GM18909 (cell line): Measurements from ENCODE around the gene MYO9A.
A peak's percentile ranks its signal among the peaks of the same experiment; 100 is the strongest.

Source experiments
- ATAC-seq: cut with Tn5 transposase; IDR thresholded peaks from one replicate; pipeline ENCODE4 v1.9.1; 2021; ENCODE audit warnings: mild to moderate bottlenecking; ENCODE audit not compliant: unreplicated experiment, poor library complexity

Gene MYO9A

DNA sequence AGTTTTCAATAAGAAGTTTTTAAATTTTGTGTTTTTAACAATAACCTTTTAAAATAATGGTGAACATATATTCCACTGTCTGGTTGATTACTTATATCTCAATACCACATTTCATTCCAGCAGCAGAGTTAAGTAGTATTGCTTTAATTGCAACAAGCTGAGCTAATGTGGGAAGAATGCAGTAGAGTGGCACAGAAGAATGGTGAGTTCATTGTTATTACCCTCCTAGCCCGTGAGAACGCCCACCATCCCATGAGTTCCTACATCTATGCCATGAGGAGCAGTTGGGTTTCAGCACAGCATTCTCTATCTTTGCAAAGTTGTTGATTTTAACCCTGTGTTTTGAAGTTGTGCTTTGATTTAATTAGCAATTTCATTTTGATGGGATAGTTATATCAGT is 325.4 kb downstream of the MYO9A start:
- ATAC-seq = no peak

GRCh38 chr15:71791975-71792374 is 326.0 kb downstream of the MYO9A start:
- no peak for ATAC-seq

GRCh38 chr15:71790081-71790480 is 327.9 kb downstream of the MYO9A start:
- ATAC-seq = no peak

- no peak for ATAC-seq
Observed at GRCh38 chr15:71789616-71790015, 328.3 kb downstream of the MYO9A start.

- no peak for ATAC-seq
Observed at GRCh38 chr15:71788646-71789579, 329.0 kb downstream of the MYO9A start.

DNA sequence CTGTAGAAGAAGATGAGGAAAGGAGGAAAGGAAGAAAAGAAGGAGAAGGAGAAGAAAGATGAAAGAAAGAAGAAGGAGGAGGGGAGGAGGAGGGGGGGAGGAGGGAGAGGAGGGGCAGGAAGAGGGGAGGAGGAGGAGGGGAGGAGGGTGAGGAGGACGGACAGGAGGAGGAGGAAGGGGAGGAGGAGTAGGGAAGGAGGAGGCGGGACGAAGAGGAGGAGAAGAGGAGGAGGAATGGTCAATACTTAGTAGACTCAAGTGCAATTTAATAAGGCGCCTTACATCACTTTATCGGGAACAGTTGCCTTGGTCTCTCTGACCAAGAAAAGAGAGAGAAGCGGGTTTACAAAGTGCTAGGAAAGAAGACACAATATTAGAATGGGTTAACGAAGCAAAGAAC is 331.3 kb downstream of the MYO9A start:
- no peak for ATAC-seq

- ATAC-seq = no peak
Observed at GRCh38 chr15:71785996-71786395, 332.0 kb downstream of the MYO9A start.

GRCh38 chr15:71784719-71785118 is 333.2 kb downstream of the MYO9A start:
- ATAC-seq = no peak

- ATAC-seq = no peak
Observed at GRCh38 chr15:71782422-71783165, 335.4 kb downstream of the MYO9A start.

DNA sequence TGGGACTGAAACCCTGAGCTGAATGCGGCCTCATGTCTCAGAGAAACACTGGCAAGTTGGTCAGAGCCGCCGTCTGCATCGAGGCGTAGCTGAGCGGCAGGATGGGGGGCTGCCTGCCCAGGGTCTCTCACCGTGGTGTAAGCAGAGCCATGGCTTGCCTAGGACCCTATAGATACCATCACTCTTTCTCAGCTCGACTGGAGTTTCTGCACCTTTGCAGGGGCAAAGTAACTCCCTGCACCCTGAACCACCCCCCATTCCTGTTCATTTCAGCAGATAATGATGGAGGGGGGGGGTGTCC is 336.0 kb downstream of the MYO9A start:
- no peak for ATAC-seq

DNA sequence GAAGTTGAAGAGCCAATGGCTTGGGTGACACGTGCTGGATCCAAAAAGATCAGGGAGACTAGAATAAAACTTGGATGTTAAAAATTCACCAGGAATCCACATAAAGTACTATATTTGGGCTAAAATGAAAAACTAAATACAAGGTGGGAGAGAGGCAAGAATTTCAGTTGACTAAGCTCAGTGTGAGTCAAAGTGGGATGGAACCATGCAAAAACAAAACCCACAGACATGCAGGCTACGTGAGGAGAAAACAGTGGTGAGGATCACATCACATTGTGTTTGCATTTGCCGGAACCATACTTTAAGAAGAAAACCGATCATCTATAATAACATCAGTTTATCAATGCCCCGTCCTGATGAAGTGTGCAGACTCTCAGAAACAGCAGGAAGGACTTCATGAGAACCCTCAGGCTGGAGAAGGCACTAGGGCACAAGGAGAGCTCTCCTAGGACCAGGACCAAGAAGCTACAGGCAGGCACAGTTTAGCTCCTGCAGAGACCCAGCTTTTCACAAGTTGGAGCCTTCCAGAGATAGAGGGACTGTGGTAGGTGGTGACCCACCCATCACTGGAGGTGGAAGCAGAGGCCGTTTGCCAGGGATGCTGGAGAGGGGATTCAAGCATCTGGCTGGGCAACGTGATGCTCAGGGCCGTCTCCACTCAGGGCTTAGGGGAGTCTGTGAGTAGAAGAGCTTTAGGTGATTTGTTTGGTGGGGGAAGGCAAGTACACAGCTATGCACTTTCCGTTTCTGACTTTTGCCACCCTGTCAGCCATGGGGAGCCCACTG is 336.6 kb downstream of the MYO9A start:
- ATAC-seq = no peak

- ATAC-seq = peak; percentile 64
Observed at GRCh38 chr15:71780115-71780976, 337.6 kb downstream of the MYO9A start.

DNA sequence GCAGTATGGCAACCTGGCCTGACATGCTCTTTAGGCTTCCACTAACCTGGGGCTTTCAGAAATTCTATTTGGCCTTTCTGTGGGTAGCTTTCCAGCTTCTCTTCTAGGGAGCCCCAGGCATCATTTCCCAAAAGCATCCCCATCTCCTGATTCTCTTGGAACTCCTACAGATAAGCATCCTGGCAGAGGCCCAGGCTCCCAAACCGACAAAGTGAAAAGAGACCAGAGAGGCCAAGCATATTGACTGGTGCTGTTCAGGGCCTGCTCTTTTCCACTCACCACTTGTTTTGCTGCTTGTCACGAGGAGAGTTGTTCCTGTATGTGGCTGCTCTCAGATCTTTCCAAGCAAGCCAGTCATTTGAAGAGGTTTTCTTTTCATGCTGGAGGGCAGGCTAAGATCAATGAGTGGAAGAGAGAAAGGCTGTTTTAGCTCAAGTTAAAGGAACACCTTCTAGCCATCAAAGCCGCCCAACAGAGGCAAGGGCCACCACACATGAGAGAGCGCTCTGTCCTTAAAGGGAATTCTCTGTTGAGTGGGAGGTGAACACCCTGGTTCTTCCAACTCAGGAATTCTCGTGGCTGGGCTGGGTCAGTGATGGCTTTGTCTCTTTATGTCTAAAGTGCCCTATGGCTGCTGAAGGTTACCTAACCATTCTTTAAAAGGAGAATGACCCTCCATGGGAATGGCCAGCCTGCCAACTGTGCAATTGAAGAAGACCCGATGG is 338.7 kb downstream of the MYO9A start:
- ATAC-seq = no peak

GRCh38 chr15:71777216-71777943 is 340.6 kb downstream of the MYO9A start:
- ATAC-seq = no peak

- ATAC-seq = no peak
Observed at GRCh38 chr15:71776304-71776703, 341.6 kb downstream of the MYO9A start.

DNA sequence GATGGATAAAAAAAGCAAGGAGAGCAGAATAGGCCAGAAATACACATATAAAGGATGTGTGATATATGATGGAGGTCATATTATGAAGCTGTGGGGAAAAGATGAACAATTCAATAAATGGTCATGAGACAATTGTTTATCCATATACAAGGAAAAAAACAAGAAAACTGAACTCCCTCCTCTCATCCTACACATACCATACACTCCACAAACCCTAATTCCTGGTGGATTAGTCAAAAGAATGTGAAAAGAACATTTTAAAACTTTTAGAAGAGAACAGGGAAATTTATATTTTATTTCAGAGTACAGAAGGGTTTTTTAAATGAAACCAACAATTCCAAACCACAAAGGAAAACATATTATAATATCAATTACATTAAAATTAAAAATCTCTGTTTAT is 342.1 kb downstream of the MYO9A start:
- ATAC-seq = no peak

GRCh38 chr15:71773206-71773859 is 344.6 kb downstream of the MYO9A start:
- no peak for ATAC-seq
